HG03097 (cell line): ENCODE measurements around the gene BTC.
"Not testable (repeated sequence)": the region's sequence is repeated elsewhere in the genome, so short reads cannot be mapped to it uniquely, and the experiment has no call there.

Experiments
- ATAC-seq: cut with Tn5 transposase; IDR thresholded peaks from one replicate; pipeline ENCODE4 v1.9.1; 2021; ENCODE audit not compliant: unreplicated experiment, low FRiP score

The BTC gene

GRCh38 chr4:74758551-74759145 lies 35.7 kb downstream of the BTC start:
- ATAC-seq = no peak

- no peak for ATAC-seq
These were observed 37.2 kb downstream of the BTC start for GRCh38 chr4:74757136-74757535.

- ATAC-seq = no peak
These were observed 38.8 kb downstream of the BTC start for GRCh38 chr4:74755486-74755885.

GRCh38 chr4:74754218-74754617 lies 40.1 kb downstream of the BTC start:
- ATAC-seq = peak; percentile 77

GRCh38 chr4:74752798-74753197 lies 41.5 kb downstream of the BTC start:
- ATAC-seq = no peak

GRCh38 chr4:74751856-74752255 lies 42.5 kb downstream of the BTC start:
- ATAC-seq = no peak

GRCh38 chr4:74751247-74751646 lies 43.1 kb downstream of the BTC start:
- ATAC-seq = no peak

- no peak for ATAC-seq
These were observed 52.1 kb downstream of the BTC start for GRCh38 chr4:74742185-74742584.

- ATAC-seq = no peak
These were observed 55.7 kb downstream of the BTC start for GRCh38 chr4:74738464-74739143.

GRCh38 chr4:74734995-74735394 lies 59.3 kb downstream of the BTC start:
- no peak for ATAC-seq

- ATAC-seq = no peak
These were observed 60.6 kb downstream of the BTC start for GRCh38 chr4:74733756-74734155.

GRCh38 chr4:74724979-74725378 lies 69.3 kb downstream of the BTC start:
- no peak for ATAC-seq

- ATAC-seq = no peak
These were observed 77.9 kb downstream of the BTC start for GRCh38 chr4:74716436-74716765.

GRCh38 chr4:74715706-74716435 lies 78.5 kb downstream of the BTC start:
- no peak for ATAC-seq

- ATAC-seq = no peak
These were observed 79.7 kb downstream of the BTC start for GRCh38 chr4:74714611-74715130.

- not testable (repeated sequence) for ATAC-seq
These were observed 86.2 kb downstream of the BTC start for GRCh38 chr4:74708135-74708534.
